ENCODE results near the gene MERTK.

Gene MERTK

DNA sequence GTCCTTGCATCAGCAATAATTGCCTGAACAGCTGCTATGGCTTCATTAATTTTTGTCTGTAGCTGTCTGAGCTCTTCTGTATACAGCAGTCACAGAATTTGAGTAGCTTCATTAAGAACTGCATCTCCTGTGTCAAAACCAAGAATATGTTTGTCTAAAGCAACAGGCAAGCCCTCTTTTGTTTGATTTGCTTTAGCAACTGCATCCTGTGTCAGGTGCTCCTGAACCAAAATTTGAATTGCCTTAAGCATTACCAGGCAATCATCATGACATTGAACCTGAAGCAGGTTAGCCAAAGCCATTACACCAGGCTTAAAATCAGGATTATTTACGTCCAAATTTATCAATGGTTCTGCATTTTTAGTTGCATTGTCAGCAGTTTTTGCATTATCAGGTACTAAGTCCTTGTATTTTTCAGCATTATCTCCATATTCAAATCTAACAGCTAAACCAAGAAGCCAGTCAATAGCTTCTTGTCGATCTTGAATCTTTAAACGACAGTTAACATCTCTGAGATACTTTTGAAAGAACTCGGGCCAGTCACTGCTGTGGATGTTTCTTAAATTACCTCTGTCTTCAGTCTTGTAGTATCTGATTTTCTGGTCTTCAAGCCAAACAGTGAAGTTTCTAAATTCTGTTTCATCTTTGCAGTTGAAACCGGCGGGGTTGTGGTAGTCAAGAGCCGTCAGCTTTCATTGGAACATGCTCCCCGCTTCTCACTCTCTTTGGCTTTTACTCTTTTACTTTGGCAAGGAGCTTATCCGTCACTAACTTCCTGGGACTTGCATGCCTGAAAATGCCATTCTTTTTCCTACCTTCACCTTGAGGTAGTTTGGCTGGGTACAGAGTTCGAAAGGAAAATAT lies 42.2 kb downstream of the MERTK start:
- no peak overlapping the region for H3K4me3 ChIP-seq (ENCODE audit: low read depth, low read length)
- TF ChIP-seq, protein P1, sequence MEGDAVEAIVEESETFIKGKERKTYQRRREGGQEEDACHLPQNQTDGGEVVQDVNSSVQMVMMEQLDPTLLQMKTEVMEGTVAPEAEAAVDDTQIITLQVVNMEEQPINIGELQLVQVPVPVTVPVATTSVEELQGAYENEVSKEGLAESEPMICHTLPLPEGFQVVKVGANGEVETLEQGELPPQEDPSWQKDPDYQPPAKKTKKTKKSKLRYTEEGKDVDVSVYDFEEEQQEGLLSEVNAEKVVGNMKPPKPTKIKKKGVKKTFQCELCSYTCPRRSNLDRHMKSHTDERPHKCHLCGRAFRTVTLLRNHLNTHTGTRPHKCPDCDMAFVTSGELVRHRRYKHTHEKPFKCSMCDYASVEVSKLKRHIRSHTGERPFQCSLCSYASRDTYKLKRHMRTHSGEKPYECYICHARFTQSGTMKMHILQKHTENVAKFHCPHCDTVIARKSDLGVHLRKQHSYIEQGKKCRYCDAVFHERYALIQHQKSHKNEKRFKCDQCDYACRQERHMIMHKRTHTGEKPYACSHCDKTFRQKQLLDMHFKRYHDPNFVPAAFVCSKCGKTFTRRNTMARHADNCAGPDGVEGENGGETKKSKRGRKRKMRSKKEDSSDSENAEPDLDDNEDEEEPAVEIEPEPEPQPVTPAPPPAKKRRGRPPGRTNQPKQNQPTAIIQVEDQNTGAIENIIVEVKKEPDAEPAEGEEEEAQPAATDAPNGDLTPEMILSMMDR (IDR thresholded peaks at IDR 0.05; ENCODE audit: borderline replicate concordance, insufficient read depth, low read depth, low read length): no peak

DNA sequence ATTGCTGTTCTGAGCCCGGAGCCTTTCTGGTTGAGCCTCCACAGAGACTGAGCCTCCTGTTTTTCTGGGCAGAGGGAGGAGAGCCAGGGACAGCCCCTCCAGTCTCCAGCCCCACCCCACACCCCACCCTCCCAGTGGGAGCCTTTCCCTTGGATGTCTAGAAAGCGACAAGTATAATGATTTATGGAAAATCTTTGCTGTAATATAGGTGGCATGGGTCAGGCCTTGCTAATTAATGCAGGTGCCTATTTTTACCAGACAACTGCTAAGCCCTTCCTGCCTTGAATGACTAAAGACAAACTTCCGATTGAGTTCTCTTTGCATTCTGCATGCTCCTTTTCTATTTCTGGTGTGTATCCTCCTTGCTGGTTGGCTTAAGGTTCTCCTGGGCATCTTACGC lies 43.1 kb downstream of the MERTK start:
- no peak overlapping the region for H3K4me3 ChIP-seq (ENCODE audit: low read depth, low read length)
- TF ChIP-seq, protein P1 (IDR thresholded peaks at IDR 0.05; ENCODE audit: borderline replicate concordance, insufficient read depth, low read depth, low read length): no peak

DNA sequence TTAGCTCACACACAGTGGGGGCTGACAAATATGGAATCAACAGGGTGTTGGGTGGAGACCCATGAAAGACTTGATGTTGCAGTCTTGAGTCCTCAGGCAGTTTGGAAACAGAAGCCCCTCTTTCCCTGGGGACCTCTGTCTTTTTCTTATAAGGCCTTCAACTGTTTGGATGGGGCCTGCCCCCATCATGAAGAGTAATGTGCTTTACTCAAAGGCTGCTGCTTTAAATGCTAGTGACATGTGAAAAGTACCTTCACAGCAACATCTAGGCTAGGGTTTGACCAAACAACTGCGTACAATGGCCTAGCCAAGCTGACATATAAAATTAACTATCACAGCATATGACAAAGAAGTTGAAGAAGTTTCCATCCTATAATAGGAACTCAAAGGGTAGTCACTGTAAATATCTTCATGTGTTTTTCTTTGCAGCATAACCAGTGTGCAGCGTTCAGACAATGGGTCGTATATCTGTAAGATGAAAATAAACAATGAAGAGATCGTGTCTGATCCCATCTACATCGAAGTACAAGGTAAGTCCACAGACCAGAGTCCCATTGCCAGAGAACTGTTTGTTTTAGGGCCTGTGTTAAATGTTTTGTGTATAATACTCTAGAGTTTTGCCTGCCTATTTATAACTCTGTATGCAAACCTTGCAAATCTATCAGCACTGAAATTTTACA lies 46.3 kb downstream of the MERTK start:
- TF ChIP-seq, protein P1 (IDR thresholded peaks at IDR 0.05; ENCODE audit: borderline replicate concordance, insufficient read depth, low read depth, low read length): no peak
- no peak overlapping the region for H3K4me3 ChIP-seq (ENCODE audit: low read depth, low read length)

DNA sequence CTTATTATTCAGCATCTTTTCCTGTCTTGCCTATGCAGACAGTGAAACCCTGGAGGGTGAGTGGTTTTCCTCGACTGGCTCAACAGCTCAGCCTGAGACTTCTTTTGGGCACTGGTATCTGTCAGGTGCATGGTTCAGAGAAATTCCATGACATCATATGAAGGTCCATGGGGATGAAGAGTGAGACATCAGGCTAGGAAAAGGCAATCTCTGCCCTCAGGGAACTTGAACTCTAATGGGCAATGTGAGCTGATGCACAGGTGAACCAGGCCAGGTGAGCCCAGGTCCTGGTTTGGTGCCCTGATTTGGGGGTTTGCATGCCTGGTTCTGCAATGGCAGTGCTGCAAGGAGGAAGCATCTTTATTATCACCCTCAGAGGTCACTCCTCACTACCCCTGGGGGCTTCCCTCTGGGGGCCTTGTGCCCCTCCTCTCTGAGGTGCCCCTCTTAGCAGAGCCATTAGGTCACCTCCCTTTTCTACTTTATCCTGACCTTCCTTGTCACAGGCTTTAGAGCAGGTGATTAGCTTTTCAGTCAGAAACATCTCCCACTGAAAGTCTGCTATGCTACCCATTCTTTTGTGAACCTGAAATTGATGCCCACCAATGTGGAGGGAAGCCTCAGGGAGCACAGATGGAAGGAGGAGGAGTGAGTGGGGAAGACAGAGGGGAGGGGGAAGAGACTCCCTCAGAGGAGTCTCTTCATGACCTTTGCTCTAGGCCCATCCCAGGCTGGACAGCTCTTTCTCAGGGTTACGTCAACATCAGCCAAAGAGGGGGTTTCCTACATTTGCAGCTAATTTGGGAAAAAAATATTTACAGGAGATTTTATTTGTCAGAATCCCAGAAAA lies 47.3 kb downstream of the MERTK start:
- TF ChIP-seq, protein P1 (IDR thresholded peaks at IDR 0.05; ENCODE audit: borderline replicate concordance, insufficient read depth, low read depth, low read length): no peak
- no peak overlapping the region for H3K4me3 ChIP-seq (ENCODE audit: low read depth, low read length)

DNA sequence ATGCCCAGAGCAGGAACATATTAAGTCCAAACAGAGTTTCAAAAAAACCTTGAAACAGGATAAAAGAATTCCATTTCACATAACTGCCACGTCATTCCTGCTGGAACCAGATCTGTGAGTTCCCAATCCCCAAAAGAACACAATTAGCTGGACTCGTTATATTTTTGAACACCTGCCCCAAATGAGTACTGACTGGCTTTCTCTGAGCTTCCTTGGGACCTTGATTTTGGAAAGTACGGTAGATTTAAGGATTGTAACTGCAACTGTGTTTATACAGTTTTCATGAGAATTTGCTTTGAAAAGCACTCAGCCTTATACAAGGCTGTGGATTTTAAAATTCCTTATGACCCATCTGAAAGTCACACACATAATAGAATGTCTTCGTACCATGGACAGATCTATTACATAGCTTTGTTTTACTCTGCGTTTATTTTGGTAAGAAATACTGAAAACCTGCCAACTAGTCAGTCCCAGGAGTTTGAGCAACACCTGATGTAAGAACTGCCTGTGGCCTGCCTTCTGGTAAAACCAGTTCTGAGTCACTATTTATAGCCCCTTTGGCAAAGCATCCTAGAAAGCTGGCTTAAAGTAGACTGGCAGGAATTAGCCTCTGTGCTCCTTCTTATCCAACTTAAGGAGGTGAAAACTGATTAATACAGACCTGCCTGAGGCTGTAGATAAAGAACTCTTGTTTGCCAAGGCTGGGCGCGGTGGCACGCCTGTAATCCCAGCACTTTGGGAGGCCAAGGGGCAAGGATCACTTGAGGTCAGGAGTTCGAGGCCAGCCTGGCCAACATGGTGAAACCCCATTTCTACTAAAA lies 48.1 kb downstream of the MERTK start:
- TF ChIP-seq, protein P1 (IDR thresholded peaks at IDR 0.05; ENCODE audit: borderline replicate concordance, insufficient read depth, low read depth, low read length): no peak
- H3K4me3 ChIP-seq (ENCODE audit: low read depth, low read length): no peak overlapping the region

DNA sequence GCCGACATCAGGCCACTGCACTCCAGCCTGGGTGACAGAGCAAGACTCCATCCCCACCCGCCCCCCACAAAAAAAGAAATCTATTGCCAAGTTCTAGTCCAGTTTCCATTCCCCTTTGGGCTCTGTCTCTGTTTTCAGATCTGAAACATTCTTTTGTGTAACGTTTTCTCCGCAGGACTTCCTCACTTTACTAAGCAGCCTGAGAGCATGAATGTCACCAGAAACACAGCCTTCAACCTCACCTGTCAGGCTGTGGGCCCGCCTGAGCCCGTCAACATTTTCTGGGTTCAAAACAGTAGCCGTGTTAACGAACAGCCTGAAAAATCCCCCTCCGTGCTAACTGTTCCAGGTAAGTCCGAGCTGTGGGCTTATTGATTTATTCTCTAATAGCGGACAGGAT lies 48.8 kb downstream of the MERTK start:
- TF ChIP-seq, protein P1 (IDR thresholded peaks at IDR 0.05; ENCODE audit: borderline replicate concordance, insufficient read depth, low read depth, low read length): no peak
- H3K4me3 ChIP-seq (ENCODE audit: low read depth, low read length): no peak overlapping the region

Data from GM12875 (cell line).